Measurements from ENCODE around the gene SAMM50.

Gene SAMM50

GRCh38 chr22:43995057-43995685, 39.9 kb downstream of the SAMM50 start:
- peaks cover 69% of the 10 kb centered on the region for H3K36me3 ChIP-seq (ENCODE audit: control insufficient read depth, insufficient read depth, low read length)
- no peaks in the 10 kb centered on the region for H3K4me1 ChIP-seq (ENCODE audit: control insufficient read depth, insufficient read depth, low read length)
- H3K4me3 ChIP-seq (ENCODE audit: low read depth, low read length) = no peak overlapping the region
- H3K9ac ChIP-seq (ENCODE audit: low read length) = no peak overlapping the region
- H3K27ac ChIP-seq (ENCODE audit: low read depth, low read length) = no peak overlapping the region
- no peaks in the 10 kb centered on the region for H3K9me3 ChIP-seq (ENCODE audit: control insufficient read depth, insufficient read depth, low read depth, low read length)
- no peaks in the 10 kb centered on the region for H3K27me3 ChIP-seq (ENCODE audit: control insufficient read depth, insufficient read depth, low read length)

GRCh38 chr22:43995798-43996169, 40.5 kb downstream of the SAMM50 start:
- H3K27ac ChIP-seq (ENCODE audit: low read depth, low read length) = no peak overlapping the region
- H3K4me1 ChIP-seq (ENCODE audit: control insufficient read depth, insufficient read depth, low read length) = no peaks in the 10 kb centered on the region
- peaks cover 63% of the 10 kb centered on the region for H3K36me3 ChIP-seq (ENCODE audit: control insufficient read depth, insufficient read depth, low read length)
- no peak overlapping the region for H3K4me3 ChIP-seq (ENCODE audit: low read depth, low read length)
- H3K9me3 ChIP-seq (ENCODE audit: control insufficient read depth, insufficient read depth, low read depth, low read length) = no peaks in the 10 kb centered on the region
- no peaks in the 10 kb centered on the region for H3K27me3 ChIP-seq (ENCODE audit: control insufficient read depth, insufficient read depth, low read length)
- no peak overlapping the region for H3K9ac ChIP-seq (ENCODE audit: low read length)

GRCh38 chr22:43996170-43996980, 41.1 kb downstream of the SAMM50 start:
- Histone ChIP-seq H3K9ac (ENCODE audit: low read length) (no peak overlapping the region), H3K36me3 (ENCODE audit: control insufficient read depth, insufficient read depth, low read length) (peaks cover 61% of the 10 kb centered on the region), H3K9me3 (ENCODE audit: control insufficient read depth, insufficient read depth, low read depth, low read length) (no peaks in the 10 kb centered on the region), H3K4me1 (ENCODE audit: control insufficient read depth, insufficient read depth, low read length) (no peaks in the 10 kb centered on the region), H3K27me3 (ENCODE audit: control insufficient read depth, insufficient read depth, low read length) (no peaks in the 10 kb centered on the region), H3K4me3 (ENCODE audit: low read depth, low read length) (no peak overlapping the region), H3K27ac (ENCODE audit: low read depth, low read length) (no peak overlapping the region)

- H3K4me1 ChIP-seq (ENCODE audit: control insufficient read depth, insufficient read depth, low read length) = no peaks in the 10 kb centered on the region
- no peaks in the 10 kb centered on the region for H3K27me3 ChIP-seq (ENCODE audit: control insufficient read depth, insufficient read depth, low read length)
- peaks cover 55% of the 10 kb centered on the region for H3K36me3 ChIP-seq (ENCODE audit: control insufficient read depth, insufficient read depth, low read length)
- no peak overlapping the region for H3K9ac ChIP-seq (ENCODE audit: low read length)
- no peak overlapping the region for H3K27ac ChIP-seq (ENCODE audit: low read depth, low read length)
- no peaks in the 10 kb centered on the region for H3K9me3 ChIP-seq (ENCODE audit: control insufficient read depth, insufficient read depth, low read depth, low read length)
- H3K4me3 ChIP-seq (ENCODE audit: low read depth, low read length) = no peak overlapping the region
These were observed 41.7 kb downstream of the SAMM50 start for GRCh38 chr22:43996981-43997265.

- no peak overlapping the region for H3K4me3 ChIP-seq (ENCODE audit: low read depth, low read length)
- no peaks in the 10 kb centered on the region for H3K27me3 ChIP-seq (ENCODE audit: control insufficient read depth, insufficient read depth, low read length)
- H3K9me3 ChIP-seq (ENCODE audit: control insufficient read depth, insufficient read depth, low read depth, low read length) = no peaks in the 10 kb centered on the region
- H3K36me3 ChIP-seq (ENCODE audit: control insufficient read depth, insufficient read depth, low read length) = peaks cover 42% of the 10 kb centered on the region
- H3K27ac ChIP-seq (ENCODE audit: low read depth, low read length) = no peak overlapping the region
- no peak overlapping the region for H3K9ac ChIP-seq (ENCODE audit: low read length)
- no peaks in the 10 kb centered on the region for H3K4me1 ChIP-seq (ENCODE audit: control insufficient read depth, insufficient read depth, low read length)
These were observed 43.5 kb downstream of the SAMM50 start for GRCh38 chr22:43998679-43999264.

GRCh38 chr22:43999378-43999777, 44.1 kb downstream of the SAMM50 start:
- Histone ChIP-seq H3K9ac (ENCODE audit: low read length) (no peak overlapping the region), H3K36me3 (ENCODE audit: control insufficient read depth, insufficient read depth, low read length) (peaks cover 36% of the 10 kb centered on the region), H3K4me1 (ENCODE audit: control insufficient read depth, insufficient read depth, low read length) (no peaks in the 10 kb centered on the region), H3K27me3 (ENCODE audit: control insufficient read depth, insufficient read depth, low read length) (no peaks in the 10 kb centered on the region), H3K4me3 (ENCODE audit: low read depth, low read length) (no peak overlapping the region), H3K27ac (ENCODE audit: low read depth, low read length) (no peak overlapping the region), H3K9me3 (ENCODE audit: control insufficient read depth, insufficient read depth, low read depth, low read length) (no peaks in the 10 kb centered on the region)

GRCh38 chr22:44000123-44000522, 44.9 kb downstream of the SAMM50 start:
- Histone ChIP-seq H3K27me3 (ENCODE audit: control insufficient read depth, insufficient read depth, low read length) (no peaks in the 10 kb centered on the region), H3K9ac (ENCODE audit: low read length) (no peak overlapping the region), H3K4me1 (ENCODE audit: control insufficient read depth, insufficient read depth, low read length) (no peaks in the 10 kb centered on the region), H3K36me3 (ENCODE audit: control insufficient read depth, insufficient read depth, low read length) (peaks cover 32% of the 10 kb centered on the region), H3K4me3 (ENCODE audit: low read depth, low read length) (no peak overlapping the region), H3K9me3 (ENCODE audit: control insufficient read depth, insufficient read depth, low read depth, low read length) (no peaks in the 10 kb centered on the region), H3K27ac (ENCODE audit: low read depth, low read length) (no peak overlapping the region)

GRCh38 chr22:44001521-44001920, 46.3 kb downstream of the SAMM50 start:
- no peaks in the 10 kb centered on the region for H3K27me3 ChIP-seq (ENCODE audit: control insufficient read depth, insufficient read depth, low read length)
- no peaks in the 10 kb centered on the region for H3K9me3 ChIP-seq (ENCODE audit: control insufficient read depth, insufficient read depth, low read depth, low read length)
- no peak overlapping the region for H3K9ac ChIP-seq (ENCODE audit: low read length)
- no peak overlapping the region for H3K4me3 ChIP-seq (ENCODE audit: low read depth, low read length)
- H3K27ac ChIP-seq (ENCODE audit: low read depth, low read length) = no peak overlapping the region
- H3K36me3 ChIP-seq (ENCODE audit: control insufficient read depth, insufficient read depth, low read length) = peaks cover 22% of the 10 kb centered on the region
- H3K4me1 ChIP-seq (ENCODE audit: control insufficient read depth, insufficient read depth, low read length) = no peaks in the 10 kb centered on the region

GRCh38 chr22:44002324-44002723, 47.1 kb downstream of the SAMM50 start:
- Histone ChIP-seq H3K9ac (ENCODE audit: low read length) (no peak overlapping the region), H3K4me1 (ENCODE audit: control insufficient read depth, insufficient read depth, low read length) (no peaks in the 10 kb centered on the region), H3K27ac (ENCODE audit: low read depth, low read length) (no peak overlapping the region), H3K4me3 (ENCODE audit: low read depth, low read length) (no peak overlapping the region), H3K9me3 (ENCODE audit: control insufficient read depth, insufficient read depth, low read depth, low read length) (no peaks in the 10 kb centered on the region), H3K27me3 (ENCODE audit: control insufficient read depth, insufficient read depth, low read length) (no peaks in the 10 kb centered on the region), H3K36me3 (ENCODE audit: control insufficient read depth, insufficient read depth, low read length) (peaks cover 15% of the 10 kb centered on the region)

- peaks cover 13% of the 10 kb centered on the region for H3K36me3 ChIP-seq (ENCODE audit: control insufficient read depth, insufficient read depth, low read length)
- H3K27me3 ChIP-seq (ENCODE audit: control insufficient read depth, insufficient read depth, low read length) = no peaks in the 10 kb centered on the region
- no peak overlapping the region for H3K27ac ChIP-seq (ENCODE audit: low read depth, low read length)
- no peak overlapping the region for H3K4me3 ChIP-seq (ENCODE audit: low read depth, low read length)
- H3K9me3 ChIP-seq (ENCODE audit: control insufficient read depth, insufficient read depth, low read depth, low read length) = no peaks in the 10 kb centered on the region
- no peak overlapping the region for H3K9ac ChIP-seq (ENCODE audit: low read length)
- no peaks in the 10 kb centered on the region for H3K4me1 ChIP-seq (ENCODE audit: control insufficient read depth, insufficient read depth, low read length)
These were observed 47.8 kb downstream of the SAMM50 start for GRCh38 chr22:44002997-44003396.

- no peak overlapping the region for H3K9ac ChIP-seq (ENCODE audit: low read length)
- H3K4me3 ChIP-seq (ENCODE audit: low read depth, low read length) = no peak overlapping the region
- H3K27ac ChIP-seq (ENCODE audit: low read depth, low read length) = no peak overlapping the region
- H3K4me1 ChIP-seq (ENCODE audit: control insufficient read depth, insufficient read depth, low read length) = no peaks in the 10 kb centered on the region
- no peaks in the 10 kb centered on the region for H3K27me3 ChIP-seq (ENCODE audit: control insufficient read depth, insufficient read depth, low read length)
- no peaks in the 10 kb centered on the region for H3K9me3 ChIP-seq (ENCODE audit: control insufficient read depth, insufficient read depth, low read depth, low read length)
- H3K36me3 ChIP-seq (ENCODE audit: control insufficient read depth, insufficient read depth, low read length) = peaks cover 8% of the 10 kb centered on the region
These were observed 48.3 kb downstream of the SAMM50 start for GRCh38 chr22:44003405-44004103.

All from HUES6 (cell line).